HPDE6-E6E7 (cell line): ENCODE measurements around the gene INPP5D.
A peak's percentile ranks its signal among the peaks of the same experiment; 100 is the strongest.
"Not testable (repeated sequence)": the region's sequence is repeated elsewhere in the genome, so short reads cannot be mapped to it uniquely, and the experiment has no call there.

Experiments used
- DNase-seq: peaks from one replicate; pipeline ENCODE4 v3.0.0; 2011; ENCODE audit warnings: missing footprints; ENCODE audit errors: extremely low spot score

INPP5D gene

GRCh38 chr2:233178994-233179847, 119.1 kb downstream of the INPP5D start:
- no peak for DNase-seq

- no peak for DNase-seq
These were observed 119.8 kb downstream of the INPP5D start for GRCh38 chr2:233179848-233180366.

- DNase-seq: no peak
These were observed 123.8 kb downstream of the INPP5D start for GRCh38 chr2:233183869-233184418.

- no peak for DNase-seq
These were observed 124.5 kb downstream of the INPP5D start for GRCh38 chr2:233184669-233185068.

GRCh38 chr2:233185330-233185729, 125.2 kb downstream of the INPP5D start:
- no peak for DNase-seq

- DNase-seq: no peak
These were observed 125.8 kb downstream of the INPP5D start for GRCh38 chr2:233185963-233186362.

- no peak for DNase-seq
These were observed 126.7 kb downstream of the INPP5D start for GRCh38 chr2:233186851-233187250.

GRCh38 chr2:233189025-233189424, 128.9 kb downstream of the INPP5D start:
- no peak for DNase-seq

GRCh38 chr2:233191016-233191415, 130.9 kb downstream of the INPP5D start:
- DNase-seq: not testable (repeated sequence)

GRCh38 chr2:233193738-233194137, 133.6 kb downstream of the INPP5D start:
- no peak for DNase-seq

- DNase-seq: no peak
These were observed 134.9 kb downstream of the INPP5D start for GRCh38 chr2:233195027-233195426.

GRCh38 chr2:233197022-233197421, 136.9 kb downstream of the INPP5D start:
- DNase-seq: no peak

GRCh38 chr2:233198026-233198425, 137.9 kb downstream of the INPP5D start:
- DNase-seq: no peak

GRCh38 chr2:233199870-233200269, 139.7 kb downstream of the INPP5D start:
- no peak for DNase-seq

GRCh38 chr2:233200790-233201189, 140.6 kb downstream of the INPP5D start:
- DNase-seq: not testable (repeated sequence)

GRCh38 chr2:233201258-233202013, 141.3 kb downstream of the INPP5D start:
- no peak for DNase-seq

- DNase-seq: no peak
These were observed 142.4 kb downstream of the INPP5D start for GRCh38 chr2:233202531-233202944.

GRCh38 chr2:233203060-233203459, 142.9 kb downstream of the INPP5D start:
- no peak for DNase-seq

GRCh38 chr2:233204286-233204936, 144.3 kb downstream of the INPP5D start:
- no peak for DNase-seq

- no peak for DNase-seq
These were observed 148.4 kb downstream of the INPP5D start for GRCh38 chr2:233208382-233209116.

- peak; percentile 20 for DNase-seq
These were observed 149.0 kb downstream of the INPP5D start for GRCh38 chr2:233209117-233209532.
